Ishikawa (cell line): ENCODE data around the gene JMJD4.

Experiments
- CEBPB ChIP-seq: IDR thresholded peaks from 2 replicates; pipeline ENCODE4 v1.6.1; 2012
- CREB1 ChIP-seq: IDR thresholded peaks from 2 replicates; pipeline ENCODE4 v1.6.1; 2012; ENCODE audit warnings: low read depth
- EGR1 ChIP-seq: IDR thresholded peaks from 2 replicates; pipeline ENCODE4 v1.6.1; 2012
- EP300 ChIP-seq: IDR thresholded peaks from 2 replicates; pipeline ENCODE4 v1.6.1; 2012; ENCODE audit warnings: borderline replicate concordance
- FOXM1 ChIP-seq: IDR thresholded peaks from 2 replicates; pipeline ENCODE4 v1.6.1; 2012; ENCODE audit warnings: low read depth, borderline replicate concordance
- MAX ChIP-seq: IDR thresholded peaks from 2 replicates; pipeline ENCODE4 v1.6.1; 2012
- NFIC ChIP-seq: IDR thresholded peaks from 2 replicates; pipeline ENCODE4 v1.6.1; 2012
- RAD21 ChIP-seq: IDR thresholded peaks from 2 replicates; pipeline ENCODE4 v1.6.1; 2012; ENCODE audit warnings: low read depth
- REST ChIP-seq: IDR thresholded peaks from 2 replicates; pipeline ENCODE4 v1.6.1; 2012; ENCODE audit warnings: low read depth, mild to moderate bottlenecking
- TAF1 ChIP-seq: IDR thresholded peaks from 2 replicates; pipeline ENCODE4 v1.6.1; 2012; ENCODE audit warnings: low read depth, mild to moderate bottlenecking
- TCF12 ChIP-seq: IDR thresholded peaks from 2 replicates; pipeline ENCODE4 v1.6.1; 2012; ENCODE audit warnings: low read depth
- TEAD4 ChIP-seq: IDR thresholded peaks from 2 replicates; pipeline ENCODE4 v1.6.1; 2012
- USF1 ChIP-seq: IDR thresholded peaks from 2 replicates; pipeline ENCODE4 v1.6.1; 2012
- YY1 ChIP-seq: IDR thresholded peaks from 2 replicates; pipeline ENCODE4 v1.6.1; 2012; ENCODE audit warnings: low read depth
- ZBTB7A ChIP-seq: IDR thresholded peaks from 2 replicates; pipeline ENCODE4 v1.6.1; 2012; ENCODE audit warnings: low read depth

The JMJD4 gene

GRCh38 chr1:227728059-227728891, 6.8 kb downstream of the JMJD4 start:
- TF ChIP-seq USF1 = no peak
- TF ChIP-seq TEAD4 = 0 out of 2 replicates have a peak, but pooled peaks have one; percentile 22
- TF ChIP-seq RAD21 = no peak
- peak; percentile 30 for TF ChIP-seq TAF1
- TF ChIP-seq CREB1 = no peak
- TF ChIP-seq REST = no peak
- peak; percentile 10; the same call in 1 of the 2 replicates for TF ChIP-seq EGR1
- TF ChIP-seq ZBTB7A = peak; percentile 47
- 0 out of 2 replicates have a peak, but pooled peaks have one; percentile 20 for TF ChIP-seq NFIC
- 0 out of 2 replicates have a peak, but pooled peaks have one; percentile 33 for TF ChIP-seq EP300
- TF ChIP-seq TCF12 = peak; percentile 80
- TF ChIP-seq MAX = peak; percentile 42; the same call in 1 of the 2 replicates

- TF ChIP-seq EP300 = no peak
- no peak for TF ChIP-seq REST
- no peak for TF ChIP-seq ZBTB7A
- no peak for TF ChIP-seq TAF1
- no peak for TF ChIP-seq FOXM1
- no peak for TF ChIP-seq CEBPB
- TF ChIP-seq TCF12 = no peak
- no peak for TF ChIP-seq EGR1
- no peak for TF ChIP-seq RAD21
- TF ChIP-seq TEAD4 = no peak
- no peak for TF ChIP-seq USF1
- TF ChIP-seq CREB1 = no peak
- no peak for TF ChIP-seq MAX
- no peak for TF ChIP-seq YY1
- no peak for TF ChIP-seq NFIC
Measured at GRCh38 chr1:227726924-227727599, 8.0 kb downstream of the JMJD4 start.

- TF ChIP-seq CREB1 = no peak
- TF ChIP-seq ZBTB7A = no peak
- no peak for TF ChIP-seq EGR1
- no peak for TF ChIP-seq TAF1
- no peak for TF ChIP-seq TEAD4
- no peak for TF ChIP-seq NFIC
- no peak for TF ChIP-seq RAD21
- no peak for TF ChIP-seq YY1
- TF ChIP-seq TCF12 = no peak
- TF ChIP-seq REST = no peak
- TF ChIP-seq FOXM1 = no peak
- no peak for TF ChIP-seq EP300
- no peak for TF ChIP-seq MAX
- TF ChIP-seq USF1 = no peak
- no peak for TF ChIP-seq CEBPB
Measured at GRCh38 chr1:227726318-227726717, 8.8 kb downstream of the JMJD4 start.
